Smooth muscle cell of the coronary artery (primary cell): ENCODE data around the gene KCNB1. TPM values are rescaled to one million over a fixed set of nuclear protein-coding genes. Genes with fewer than 3 reads are reported as not detected.

Source experiments
- total RNA-seq: library from RNA; depleted of rRNA; stranded (reverse); fragments of >200 nt; gene quantifications from 2 replicates; pipeline ENCODE4 v1.2.3, GENCODE V29; 2014; ENCODE audit warnings: low replicate concordance

Gene KCNB1
- under 0.01 and 0.12 TPM in 2 replicates for total RNA-seq

GRCh38 chr20:49482621-49483017 lies at the start of gene KCNB1:
KCNB1 (minus strand) TSS chr20:49482668; CDS start chr20:49482480, 188 bp downstream.

Other genes starting within 250 kb of the KCNB1 start
- gene ZNFX1, start 204.6 kb downstream of the KCNB1 start, total RNA-seq = 24.1 and 28.9 TPM in 2 replicates
- gene PTGIS, start 85.5 kb upstream of the KCNB1 start, total RNA-seq = 157 and 209 TPM in 2 replicates
- gene B4GALT5, start 231.2 kb upstream of the KCNB1 start, total RNA-seq = 12.3 and 20.4 TPM in 2 replicates